ENCODE measurements around the gene ZNF598. TPM values are rescaled to one million over a fixed set of nuclear protein-coding genes. Genes with fewer than 3 reads are reported as not detected.
A peak's percentile ranks its signal among the peaks of the same experiment; 100 is the strongest.

Gene ZNF598
- total RNA-seq, 1 experiment from 2014 or later = 72.4 TPM

DNA sequence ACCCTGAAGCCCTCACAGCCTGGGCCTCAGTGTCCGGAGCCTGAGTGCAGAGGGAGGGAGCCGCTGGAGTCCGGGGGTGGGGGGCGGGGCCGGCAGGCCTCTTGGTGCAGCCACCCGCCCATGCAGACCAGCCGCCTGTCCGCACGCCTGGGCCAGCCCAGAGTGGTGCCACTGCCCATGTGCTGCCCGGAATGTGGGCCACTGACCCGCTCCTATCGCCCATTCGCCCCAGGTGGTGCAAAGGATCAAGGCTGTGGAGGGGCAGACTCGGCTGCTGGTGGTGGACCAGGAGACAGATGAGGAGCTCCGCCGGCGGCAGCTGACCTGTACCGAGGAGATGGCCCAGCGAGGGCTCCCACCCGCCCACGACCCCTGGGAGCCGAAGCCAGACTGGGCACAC lies 19.7 kb upstream of the ZNF598 start:
- intact Hi-C loops (cut with micrococcal nuclease; ENCODE audit: unreplicated experiment) = no loop called here

DNA sequence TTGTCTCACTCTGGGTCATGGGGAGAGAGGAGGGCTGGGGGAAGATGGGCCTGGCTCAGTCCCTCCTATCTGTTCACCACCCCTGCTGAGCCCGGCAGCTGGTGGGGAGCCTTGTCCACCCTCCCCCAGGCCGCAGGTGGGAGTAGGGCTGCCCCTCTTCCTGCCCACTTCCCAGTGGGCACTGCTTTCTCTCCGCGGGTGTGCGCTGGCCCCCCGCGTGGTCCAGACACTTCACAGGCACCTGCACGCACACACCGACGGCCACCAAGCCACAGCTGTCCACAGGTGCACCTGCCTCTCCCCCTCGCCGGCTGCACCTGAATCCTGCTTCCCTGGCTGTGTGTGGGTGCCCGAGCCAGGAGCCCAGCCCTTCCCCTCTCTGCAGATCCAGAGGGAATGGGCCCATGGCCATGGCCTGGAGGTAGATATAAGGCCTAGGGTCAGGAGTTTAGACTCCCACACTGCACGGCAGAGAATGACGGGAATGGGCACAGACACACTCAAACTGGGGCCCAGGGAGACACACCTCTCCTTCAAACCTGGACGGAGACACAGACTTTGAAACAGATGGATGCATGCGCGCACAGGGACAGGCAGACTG lies 19.1 kb upstream of the ZNF598 start:
- Mint-ChIP-seq H3K4me1 (ENCODE audit: low read depth, unreplicated experiment) (peaks cover 17% of the 10 kb centered on the region), H3K36me3 (ENCODE audit: insufficient read depth, unreplicated experiment) (peaks cover 22% of the 10 kb centered on the region), H3K27me3 (ENCODE audit: unreplicated experiment) (peaks cover 8% of the 10 kb centered on the region), H3K9me3 (ENCODE audit: low read depth, unreplicated experiment) (no peaks in the 10 kb centered on the region), H3K27ac (ENCODE audit: unreplicated experiment) (no peak overlapping the region), H3K4me3 (ENCODE audit: low read depth, unreplicated experiment) (no peak overlapping the region)
- TF ChIP-seq, protein P1, sequence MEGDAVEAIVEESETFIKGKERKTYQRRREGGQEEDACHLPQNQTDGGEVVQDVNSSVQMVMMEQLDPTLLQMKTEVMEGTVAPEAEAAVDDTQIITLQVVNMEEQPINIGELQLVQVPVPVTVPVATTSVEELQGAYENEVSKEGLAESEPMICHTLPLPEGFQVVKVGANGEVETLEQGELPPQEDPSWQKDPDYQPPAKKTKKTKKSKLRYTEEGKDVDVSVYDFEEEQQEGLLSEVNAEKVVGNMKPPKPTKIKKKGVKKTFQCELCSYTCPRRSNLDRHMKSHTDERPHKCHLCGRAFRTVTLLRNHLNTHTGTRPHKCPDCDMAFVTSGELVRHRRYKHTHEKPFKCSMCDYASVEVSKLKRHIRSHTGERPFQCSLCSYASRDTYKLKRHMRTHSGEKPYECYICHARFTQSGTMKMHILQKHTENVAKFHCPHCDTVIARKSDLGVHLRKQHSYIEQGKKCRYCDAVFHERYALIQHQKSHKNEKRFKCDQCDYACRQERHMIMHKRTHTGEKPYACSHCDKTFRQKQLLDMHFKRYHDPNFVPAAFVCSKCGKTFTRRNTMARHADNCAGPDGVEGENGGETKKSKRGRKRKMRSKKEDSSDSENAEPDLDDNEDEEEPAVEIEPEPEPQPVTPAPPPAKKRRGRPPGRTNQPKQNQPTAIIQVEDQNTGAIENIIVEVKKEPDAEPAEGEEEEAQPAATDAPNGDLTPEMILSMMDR (IDR thresholded peaks at IDR 0.05; ENCODE audit: unreplicated experiment) = no peak
- intact Hi-C loops (cut with micrococcal nuclease; ENCODE audit: unreplicated experiment) = no loop called here
- no peak for DNase-seq
- CTCF ChIA-PET = interaction anchor here (2.0 kb wide), 1 partner anchor 12 kb away, joined by 7 read pairs; no protein-coding TSS in a partner anchor
- no TSS peak for BruUV-seq (replicated peaks)

More for the DNA sequence above, 19.7 kb upstream of the ZNF598 start:
- H3K36me3 Mint-ChIP-seq (ENCODE audit: insufficient read depth, unreplicated experiment) = peaks cover 18% of the 10 kb centered on the region
- TF ChIP-seq, protein P1 (IDR thresholded peaks at IDR 0.05; ENCODE audit: unreplicated experiment) = no peak
- no peaks in the 10 kb centered on the region for H3K9me3 Mint-ChIP-seq (ENCODE audit: low read depth, unreplicated experiment)
- peaks cover 13% of the 10 kb centered on the region for H3K4me1 Mint-ChIP-seq (ENCODE audit: low read depth, unreplicated experiment)
- BruUV-seq (replicated peaks) = no TSS peak
- no peak overlapping the region for H3K27ac Mint-ChIP-seq (ENCODE audit: unreplicated experiment)
- peaks cover 6% of the 10 kb centered on the region for H3K27me3 Mint-ChIP-seq (ENCODE audit: unreplicated experiment)
- no peak for DNase-seq
- CTCF ChIA-PET = interaction anchor here (0.7 to 0.8 kb wide), 2 partner anchors 11 to 19 kb away, joined by 3 read pairs; partner anchors contain the start of genes NTHL1 and TSC2
- no peak overlapping the region for H3K4me3 Mint-ChIP-seq (ENCODE audit: low read depth, unreplicated experiment)

DNA sequence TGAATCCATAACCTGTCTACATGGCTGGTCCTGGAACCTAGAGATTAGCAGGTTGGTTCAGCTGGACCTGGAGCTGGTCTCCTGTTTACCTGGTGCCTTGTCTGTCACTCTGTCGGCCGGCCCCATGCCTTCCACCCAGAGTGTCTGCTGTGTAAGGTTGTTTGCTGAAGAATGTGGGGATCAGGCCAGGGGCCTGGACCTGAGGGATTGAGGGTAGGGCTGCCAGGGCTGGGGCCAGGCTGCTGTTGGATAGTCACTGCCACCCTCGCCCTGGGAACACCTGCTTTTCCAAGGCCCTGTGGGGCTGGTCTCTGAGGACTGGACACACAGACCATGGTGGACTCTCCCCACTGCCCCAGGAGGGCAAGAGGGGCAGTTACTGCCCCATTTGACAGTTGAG lies 18.5 kb upstream of the ZNF598 start:
- H3K4me1 Mint-ChIP-seq (ENCODE audit: low read depth, unreplicated experiment) = peaks cover 23% of the 10 kb centered on the region
- peak overlapping the region; percentile 74 for H3K4me3 Mint-ChIP-seq (ENCODE audit: low read depth, unreplicated experiment)
- peaks cover 8% of the 10 kb centered on the region for H3K27me3 Mint-ChIP-seq (ENCODE audit: unreplicated experiment)
- no peaks in the 10 kb centered on the region for H3K9me3 Mint-ChIP-seq (ENCODE audit: low read depth, unreplicated experiment)
- no TSS peak for BruUV-seq (replicated peaks)
- H3K36me3 Mint-ChIP-seq (ENCODE audit: insufficient read depth, unreplicated experiment) = peaks cover 27% of the 10 kb centered on the region
- CTCF ChIA-PET = interaction anchor here (1.5 to 2.0 kb wide), 2 partner anchors 13 to 19 kb away, joined by 4 to 7 read pairs; no protein-coding TSS in a partner anchor
- H3K27ac Mint-ChIP-seq (ENCODE audit: unreplicated experiment) = no peak overlapping the region
- TF ChIP-seq, protein P1 (IDR thresholded peaks at IDR 0.05; ENCODE audit: unreplicated experiment) = no peak
- intact Hi-C loops (cut with micrococcal nuclease; ENCODE audit: unreplicated experiment) = no loop called here
- no peak for DNase-seq

DNA sequence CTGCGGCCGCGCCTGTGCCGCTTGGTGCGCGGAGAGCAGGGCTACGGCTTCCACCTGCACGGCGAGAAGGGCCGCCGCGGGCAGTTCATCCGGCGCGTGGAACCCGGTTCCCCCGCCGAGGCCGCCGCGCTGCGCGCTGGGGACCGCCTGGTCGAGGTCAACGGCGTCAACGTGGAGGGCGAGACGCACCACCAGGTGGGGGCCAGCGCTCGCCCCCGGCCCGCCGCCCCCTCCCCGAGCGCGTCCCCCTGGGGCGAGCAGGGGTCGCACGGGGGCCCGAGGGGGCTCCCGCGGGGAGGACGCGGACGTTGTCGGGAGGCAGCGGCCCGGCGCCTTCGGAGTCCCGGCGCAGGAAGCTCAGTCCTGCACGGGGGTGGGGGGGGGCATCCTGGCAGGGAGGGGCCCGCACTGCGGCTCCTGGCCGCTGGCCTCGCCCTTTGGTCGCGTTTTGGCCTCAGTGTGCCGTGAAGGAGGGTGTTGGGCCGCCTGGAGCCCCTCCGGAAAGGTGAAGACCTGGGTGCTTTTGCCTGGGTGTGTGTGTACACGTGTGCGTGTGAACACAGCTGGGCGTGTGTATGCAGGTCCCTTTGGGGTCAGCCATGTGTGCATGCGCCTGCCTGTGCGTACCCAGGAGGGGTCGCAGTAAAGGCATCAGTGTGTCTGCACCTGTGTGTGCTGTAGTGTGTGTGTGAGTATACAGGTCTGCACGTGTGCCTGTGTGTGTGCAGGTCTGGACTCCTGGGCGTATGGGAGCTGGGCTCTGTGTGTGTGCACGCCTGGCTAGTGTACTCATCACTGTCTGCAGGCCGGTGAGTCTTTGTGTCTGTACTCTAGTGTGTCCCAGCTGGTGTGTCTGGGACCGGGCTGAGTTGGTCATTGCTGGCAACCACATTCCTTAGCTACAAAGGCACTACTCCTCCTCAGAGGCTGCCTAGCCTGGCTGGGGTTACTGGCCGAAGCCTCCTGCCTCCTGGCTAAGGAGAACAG lies 17.7 kb upstream of the ZNF598 start:
- DNase-seq = no peak
- CTCF ChIA-PET = interaction anchor here (1.5 to 2.0 kb wide), 2 partner anchors 14 to 20 kb away, joined by 4 to 7 read pairs; no protein-coding TSS in a partner anchor
- no TSS peak for BruUV-seq (replicated peaks)

More for the DNA sequence above, 17.7 kb upstream of the ZNF598 start:
- H3K4me1 Mint-ChIP-seq (ENCODE audit: low read depth, unreplicated experiment) = peaks cover 32% of the 10 kb centered on the region
- peaks cover 16% of the 10 kb centered on the region for H3K27me3 Mint-ChIP-seq (ENCODE audit: unreplicated experiment)
- H3K4me3 Mint-ChIP-seq (ENCODE audit: low read depth, unreplicated experiment) = peak overlapping the region; percentile 74
- H3K9me3 Mint-ChIP-seq (ENCODE audit: low read depth, unreplicated experiment) = no peaks in the 10 kb centered on the region
- TF ChIP-seq, protein P1 (IDR thresholded peaks at IDR 0.05; ENCODE audit: unreplicated experiment) = no peak
- no peak overlapping the region for H3K27ac Mint-ChIP-seq (ENCODE audit: unreplicated experiment)
- intact Hi-C loops (cut with micrococcal nuclease; ENCODE audit: unreplicated experiment) = no loop called here
- H3K36me3 Mint-ChIP-seq (ENCODE audit: insufficient read depth, unreplicated experiment) = peaks cover 35% of the 10 kb centered on the region

All from Calu3 (cell line).